Activated CD8-positive, alpha-beta memory T cell treated with anti-CD3 and anti-CD28 coated beads, Interleukin-2, amount 10 ng/mL, durations not matched to agents 7 days and 5 days (primary cell): ENCODE data around the gene SLC25A26. TPM values are rescaled to one million over a fixed set of nuclear protein-coding genes. Genes with fewer than 3 reads are reported as not detected.

Experiments
- ATAC-seq: fragments of 150-1000 bp; cut with Tn5 transposase; one replicate; pipeline ENCODE4 v1.10.0; 2021; ENCODE audit warnings: moderate library complexity
- CTCF ChIA-PET: fragments of 350-600 bp; sonication (Branson Sonifier 250); formaldehyde crosslinking; loops from one replicate; lab custom pipeline; 2021; ENCODE audit warnings: antibody characterized with exemption; lab: Charles Lee
- DNase-seq: peaks from one replicate; pipeline ENCODE4 v3.0.0-alpha.2; 2020
- H3K27ac Mint-ChIP-seq: one replicate; pipeline ENCODE4 v1.8.0; 2021; ENCODE audit warnings: mild to moderate bottlenecking, mixed read lengths
- H3K27me3 Mint-ChIP-seq: one replicate; pipeline ENCODE4 v1.8.0; 2021; ENCODE audit warnings: mixed read lengths
- H3K36me3 Mint-ChIP-seq: one replicate; pipeline ENCODE4 v1.8.0; 2021; ENCODE audit warnings: mild to moderate bottlenecking, mixed read lengths
- H3K4me1 Mint-ChIP-seq: one replicate; pipeline ENCODE4 v1.8.0; 2021; ENCODE audit warnings: mixed read lengths
- H3K4me3 Mint-ChIP-seq: one replicate; pipeline ENCODE4 v1.8.0; 2021; ENCODE audit warnings: mild to moderate bottlenecking, moderate library complexity, mixed read lengths
- H3K9me3 Mint-ChIP-seq: one replicate; pipeline ENCODE4 v1.8.0; 2022; ENCODE audit warnings: low read depth, mixed read lengths
- total RNA-seq, 2 experiments: library from RNA; stranded (reverse); gene quantifications; one replicate each; pipeline ENCODE4 v1.2.3, GENCODE V29; 2021

Gene SLC25A26
- total RNA-seq, 2 experiments from 2014 or later, result 14.5 to 15.6 TPM

- Mint-ChIP-seq H3K4me3 (no peak overlapping the region), H3K4me1 (no peaks in the 10 kb centered on the region), H3K27me3 (no peaks in the 10 kb centered on the region), H3K9me3 (no peaks in the 10 kb centered on the region), H3K36me3 (peaks cover 9% of the 10 kb centered on the region), H3K27ac (no peak overlapping the region)
- ATAC-seq, result no peak
- DNase-seq, result no peak
- CTCF ChIA-PET, result interaction anchor here (1.0 kb wide), 1 partner anchor 416 kb away, joined by 3 read pairs; no protein-coding TSS in a partner anchor
Measured at GRCh38 chr3:66400411-66401156, 179.8 kb downstream of the SLC25A26 start.

DNA sequence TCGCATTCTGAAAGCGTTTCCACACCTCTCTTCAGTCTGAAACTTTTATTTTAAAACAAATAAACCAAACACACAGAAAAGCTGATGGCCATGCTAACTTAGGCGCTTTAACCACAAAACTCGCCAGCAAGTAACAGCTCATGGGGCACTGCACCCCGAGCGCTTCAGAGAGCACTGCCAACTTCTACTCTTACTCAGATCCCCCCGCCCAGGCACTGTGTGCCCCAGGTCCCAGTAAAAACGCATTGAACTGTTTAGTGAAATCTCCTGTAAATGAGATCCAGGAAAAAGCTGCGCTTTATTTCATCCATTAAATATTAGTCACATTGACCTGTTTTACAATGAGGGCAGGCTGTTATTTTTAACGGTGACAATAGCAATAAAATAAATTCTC lies 180.4 kb downstream of the SLC25A26 start:
- no peaks in the 10 kb centered on the region for H3K9me3 Mint-ChIP-seq
- CTCF ChIA-PET, result interaction anchor here (1.0 kb wide), 1 partner anchor 415 kb away, joined by 3 read pairs; no protein-coding TSS in a partner anchor
- ATAC-seq (no peak), DNase-seq (no peak)
- no peaks in the 10 kb centered on the region for H3K27me3 Mint-ChIP-seq
- H3K36me3 Mint-ChIP-seq, result peaks cover 6% of the 10 kb centered on the region
- no peak overlapping the region for H3K4me3 Mint-ChIP-seq
- no peak overlapping the region for H3K27ac Mint-ChIP-seq
- no peaks in the 10 kb centered on the region for H3K4me1 Mint-ChIP-seq

GRCh38 chr3:66401675-66402491 lies 181.1 kb downstream of the SLC25A26 start:
- CTCF ChIA-PET, result interaction anchor here (1.0 kb wide), 1 partner anchor 415 kb away, joined by 3 read pairs; no protein-coding TSS in a partner anchor
- Mint-ChIP-seq H3K4me3 (no peak overlapping the region), H3K9me3 (no peaks in the 10 kb centered on the region), H3K27me3 (no peaks in the 10 kb centered on the region), H3K36me3 (peaks cover 2% of the 10 kb centered on the region), H3K27ac (no peak overlapping the region), H3K4me1 (no peaks in the 10 kb centered on the region)
- no peak for DNase-seq
- ATAC-seq, result no peak

GRCh38 chr3:66402596-66403290 lies 181.9 kb downstream of the SLC25A26 start:
- Mint-ChIP-seq H3K4me1 (peaks cover 2% of the 10 kb centered on the region), H3K36me3 (peaks cover 2% of the 10 kb centered on the region), H3K4me3 (no peak overlapping the region), H3K27ac (peak overlapping the region; percentile 5), H3K9me3 (no peaks in the 10 kb centered on the region), H3K27me3 (no peaks in the 10 kb centered on the region)
- DNase-seq, result no peak
- CTCF ChIA-PET, result no interaction called here
- no peak for ATAC-seq

DNA sequence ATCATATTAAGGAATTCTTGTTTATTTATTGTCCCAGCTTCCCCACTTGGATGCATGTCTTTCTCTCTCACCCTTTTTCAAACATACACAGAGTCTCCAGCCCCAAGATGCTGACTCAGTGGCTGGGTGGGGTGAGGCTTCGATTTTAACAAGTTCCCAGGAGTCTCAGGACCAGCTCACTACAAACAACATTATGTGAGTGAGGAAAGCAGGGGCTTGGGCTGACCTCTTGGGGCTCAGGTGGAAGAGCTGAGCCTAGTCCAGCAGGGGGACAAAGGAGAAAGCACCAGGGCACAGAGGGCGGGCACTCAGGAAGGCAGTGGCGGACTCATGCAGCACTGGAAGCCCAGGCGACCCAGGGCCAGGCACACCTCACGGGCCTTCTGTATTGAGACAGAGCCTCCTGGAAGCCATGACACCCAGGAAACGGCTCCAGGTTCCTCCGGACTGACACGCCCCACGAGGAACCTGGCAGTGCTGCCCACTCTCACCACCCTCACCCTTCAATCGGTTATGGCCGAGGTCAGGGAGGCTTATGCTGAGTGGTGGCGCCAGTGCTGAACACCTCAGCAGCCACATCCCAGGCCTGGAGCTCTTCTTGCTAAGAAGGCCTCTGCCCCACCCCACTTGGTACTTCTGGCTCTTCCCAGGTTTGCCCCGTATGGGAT lies 182.7 kb downstream of the SLC25A26 start:
- DNase-seq (no peak), ATAC-seq (no peak)
- peaks cover 5% of the 10 kb centered on the region for H3K4me1 Mint-ChIP-seq
- no peaks in the 10 kb centered on the region for H3K9me3 Mint-ChIP-seq
- H3K4me3 Mint-ChIP-seq, result no peak overlapping the region
- no peak overlapping the region for H3K27ac Mint-ChIP-seq
- no peaks in the 10 kb centered on the region for H3K27me3 Mint-ChIP-seq
- no peaks in the 10 kb centered on the region for H3K36me3 Mint-ChIP-seq
- CTCF ChIA-PET, result interaction anchor here (1.3 to 1.7 kb wide), 3 partner anchors 25 to 142 kb away, joined by 3 to 5 read pairs (median 3); no protein-coding TSS in a partner anchor

DNA sequence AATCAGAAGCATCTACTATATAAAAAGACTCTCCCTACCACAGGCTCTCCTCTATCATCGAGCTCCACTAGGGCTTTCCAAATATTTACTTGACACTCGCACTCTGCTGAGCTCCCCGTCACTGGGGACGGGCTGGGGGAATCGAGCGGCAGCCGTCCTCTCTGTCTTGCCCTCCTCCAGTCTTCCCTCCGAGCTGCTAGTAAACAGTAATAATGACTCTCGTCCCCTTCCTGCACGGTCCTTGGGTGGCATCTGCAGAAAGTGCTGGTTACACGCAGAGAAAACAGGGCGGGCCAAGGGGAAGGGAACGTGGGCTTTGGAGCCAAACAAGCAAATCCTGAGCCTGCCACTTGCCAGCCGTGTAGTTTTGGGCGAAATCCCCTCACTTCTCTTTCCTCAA lies 183.4 kb downstream of the SLC25A26 start:
- Mint-ChIP-seq H3K9me3 (no peaks in the 10 kb centered on the region), H3K27ac (no peak overlapping the region), H3K4me3 (no peak overlapping the region), H3K4me1 (peaks cover 5% of the 10 kb centered on the region), H3K27me3 (no peaks in the 10 kb centered on the region), H3K36me3 (no peaks in the 10 kb centered on the region)
- no peak for DNase-seq
- CTCF ChIA-PET, result interaction anchor here (1.0 to 1.7 kb wide), 4 partner anchors 26 to 150 kb away, joined by 3 to 5 read pairs (median 3); no protein-coding TSS in a partner anchor
- ATAC-seq, result no peak

- DNase-seq (no peak), ATAC-seq (no peak)
- no peaks in the 10 kb centered on the region for H3K36me3 Mint-ChIP-seq
- H3K4me1 Mint-ChIP-seq, result peaks cover 5% of the 10 kb centered on the region
- no peaks in the 10 kb centered on the region for H3K9me3 Mint-ChIP-seq
- H3K27me3 Mint-ChIP-seq, result no peaks in the 10 kb centered on the region
- H3K27ac Mint-ChIP-seq, result no peak overlapping the region
- CTCF ChIA-PET, result interaction anchor here (0.6 to 2.8 kb wide), 6 partner anchors 27 to 417 kb away, joined by 3 to 15 read pairs (median 3); no protein-coding TSS in a partner anchor
- H3K4me3 Mint-ChIP-seq, result no peak overlapping the region
Measured at GRCh38 chr3:66404903-66405700, 184.3 kb downstream of the SLC25A26 start.

GRCh38 chr3:66405701-66406091 lies 184.9 kb downstream of the SLC25A26 start:
- no peak overlapping the region for H3K27ac Mint-ChIP-seq
- no peak for DNase-seq
- H3K9me3 Mint-ChIP-seq, result no peaks in the 10 kb centered on the region
- H3K36me3 Mint-ChIP-seq, result no peaks in the 10 kb centered on the region
- no peak for ATAC-seq
- CTCF ChIA-PET, result interaction anchor here (2.8 kb wide), 1 partner anchor 417 kb away, joined by 15 read pairs; no protein-coding TSS in a partner anchor
- no peak overlapping the region for H3K4me3 Mint-ChIP-seq
- H3K27me3 Mint-ChIP-seq, result no peaks in the 10 kb centered on the region
- peaks cover 5% of the 10 kb centered on the region for H3K4me1 Mint-ChIP-seq

- Mint-ChIP-seq H3K27ac (no peak overlapping the region), H3K4me1 (peaks cover 5% of the 10 kb centered on the region), H3K36me3 (no peaks in the 10 kb centered on the region), H3K4me3 (no peak overlapping the region), H3K27me3 (no peaks in the 10 kb centered on the region), H3K9me3 (no peaks in the 10 kb centered on the region)
- DNase-seq, result no peak
- ATAC-seq, result no peak
- CTCF ChIA-PET, result interaction anchor here (0.7 to 2.8 kb wide), 7 partner anchors 12 to 416 kb away, joined by 3 to 15 read pairs (median 5); no protein-coding TSS in a partner anchor
Measured at GRCh38 chr3:66406163-66406562, 185.4 kb downstream of the SLC25A26 start.

GRCh38 chr3:66406831-66407610 lies 186.2 kb downstream of the SLC25A26 start:
- ATAC-seq (no peak), DNase-seq (no peak)
- peaks cover 6% of the 10 kb centered on the region for H3K4me1 Mint-ChIP-seq
- peaks cover 4% of the 10 kb centered on the region for H3K36me3 Mint-ChIP-seq
- no peaks in the 10 kb centered on the region for H3K27me3 Mint-ChIP-seq
- H3K9me3 Mint-ChIP-seq, result no peaks in the 10 kb centered on the region
- no peak overlapping the region for H3K27ac Mint-ChIP-seq
- CTCF ChIA-PET, result interaction anchor here (0.7 to 2.8 kb wide), 22 partner anchors 13 to 415 kb away, joined by 3 to 15 read pairs (median 4); no protein-coding TSS in a partner anchor
- H3K4me3 Mint-ChIP-seq, result no peak overlapping the region

DNA sequence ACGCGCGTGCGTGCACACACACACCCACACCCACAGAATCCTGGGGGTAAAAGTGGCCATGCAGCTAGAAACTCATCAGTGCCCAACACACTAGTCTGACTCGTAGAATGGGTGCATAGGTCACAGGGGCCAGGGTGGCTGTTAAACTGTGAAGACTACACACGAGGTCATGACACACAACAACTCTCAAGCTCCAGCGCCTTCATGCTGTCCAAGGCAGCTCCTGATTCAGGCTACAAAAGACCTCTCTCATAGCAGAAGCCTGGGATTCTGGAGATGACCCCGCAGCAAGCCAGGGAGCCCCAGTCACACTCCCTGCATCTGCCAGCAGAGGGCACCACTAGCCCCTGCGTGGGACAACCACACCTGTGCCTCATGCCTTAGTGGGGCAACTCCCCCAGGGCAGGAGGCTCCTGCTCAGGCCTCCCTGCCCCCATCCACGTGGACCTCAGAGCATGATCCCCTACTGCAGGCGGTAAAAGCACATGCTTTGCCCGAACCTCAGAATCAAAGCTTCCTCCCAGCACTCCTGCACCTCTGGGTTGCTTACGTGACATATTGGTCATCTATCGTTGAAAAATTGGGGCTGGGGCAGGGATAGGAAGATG lies 186.9 kb downstream of the SLC25A26 start:
- CTCF ChIA-PET, result interaction anchor here (0.6 to 2.8 kb wide), 27 partner anchors 10 to 415 kb away, joined by 3 to 15 read pairs (median 4); no protein-coding TSS in a partner anchor
- DNase-seq, result peak; percentile 78
- Mint-ChIP-seq H3K4me3 (no peak overlapping the region), H3K4me1 (peaks cover 12% of the 10 kb centered on the region), H3K27ac (peak overlapping the region; percentile 28), H3K27me3 (no peaks in the 10 kb centered on the region), H3K36me3 (peaks cover 9% of the 10 kb centered on the region), H3K9me3 (no peaks in the 10 kb centered on the region)
- peak; percentile 88 for ATAC-seq
